OCI-LY7 (cell line): ENCODE results near the gene MRPL20.

ENCODE experiments used
- EZH2phosphoT487 ChIP-seq: fragments of 200-600 bp; sonication (generic); IDR thresholded peaks from 2 replicates; pipeline ENCODE4 v1.6.1; 2018; ENCODE audit warnings: low read depth, borderline replicate concordance, mild to moderate bottlenecking, mixed run types, antibody characterized with exemption, low read length, moderate library complexity, mixed read lengths
- TF ChIP-seq, protein P1 (sequence below): fragments of 200-600 bp; sonication (generic); conservative IDR thresholded peaks from 2 replicates; pipeline ENCODE4 v1.5.1; 2014; ENCODE audit warnings: mild to moderate bottlenecking, antibody characterized with exemption, low read length, moderate library complexity, mixed read lengths

DNA sequence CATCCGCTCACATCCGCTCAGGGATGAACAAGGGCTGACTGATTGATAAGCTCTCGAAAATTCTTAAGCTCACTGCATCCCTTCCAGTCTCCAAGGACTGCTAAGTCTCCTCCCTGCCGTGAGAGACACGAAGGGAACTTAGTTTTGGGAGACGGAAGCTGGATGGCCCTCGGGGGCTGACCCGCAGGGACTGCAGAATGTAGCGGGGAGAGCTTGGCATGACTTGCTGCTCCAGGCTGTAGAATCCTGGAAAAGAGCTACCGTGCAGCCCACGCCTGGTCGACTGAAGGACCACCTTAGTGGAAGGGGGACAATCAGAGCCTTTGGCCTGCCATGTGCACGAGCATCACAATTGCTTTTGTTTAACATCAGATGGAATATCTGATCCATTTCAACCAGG is 8.7 kb upstream of the MRPL20 start:
- TF ChIP-seq, protein P1, sequence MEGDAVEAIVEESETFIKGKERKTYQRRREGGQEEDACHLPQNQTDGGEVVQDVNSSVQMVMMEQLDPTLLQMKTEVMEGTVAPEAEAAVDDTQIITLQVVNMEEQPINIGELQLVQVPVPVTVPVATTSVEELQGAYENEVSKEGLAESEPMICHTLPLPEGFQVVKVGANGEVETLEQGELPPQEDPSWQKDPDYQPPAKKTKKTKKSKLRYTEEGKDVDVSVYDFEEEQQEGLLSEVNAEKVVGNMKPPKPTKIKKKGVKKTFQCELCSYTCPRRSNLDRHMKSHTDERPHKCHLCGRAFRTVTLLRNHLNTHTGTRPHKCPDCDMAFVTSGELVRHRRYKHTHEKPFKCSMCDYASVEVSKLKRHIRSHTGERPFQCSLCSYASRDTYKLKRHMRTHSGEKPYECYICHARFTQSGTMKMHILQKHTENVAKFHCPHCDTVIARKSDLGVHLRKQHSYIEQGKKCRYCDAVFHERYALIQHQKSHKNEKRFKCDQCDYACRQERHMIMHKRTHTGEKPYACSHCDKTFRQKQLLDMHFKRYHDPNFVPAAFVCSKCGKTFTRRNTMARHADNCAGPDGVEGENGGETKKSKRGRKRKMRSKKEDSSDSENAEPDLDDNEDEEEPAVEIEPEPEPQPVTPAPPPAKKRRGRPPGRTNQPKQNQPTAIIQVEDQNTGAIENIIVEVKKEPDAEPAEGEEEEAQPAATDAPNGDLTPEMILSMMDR, result no peak
- no peak for TF ChIP-seq EZH2phosphoT487
